Colon (tissue), 2 donors: ENCODE data around the gene BAIAP3.

Experiments
- FAIRE-seq: peaks from 2 replicates; lab custom pipeline; 2012; peaks lifted over from hg19 to GRCh38; lab: Jason Lieb, UNC
- donor health status: control.
- donor health status: control.

BAIAP3 gene

GRCh38 chr16:1348441-1348840 lies 15.0 kb downstream of the BAIAP3 start:
- FAIRE-seq: no peak

- no peak for FAIRE-seq
Observed at GRCh38 chr16:1348926-1349325, 15.5 kb downstream of the BAIAP3 start.

GRCh38 chr16:1349351-1349750 lies 15.9 kb downstream of the BAIAP3 start:
- no peak for FAIRE-seq

- no peak for FAIRE-seq
Observed at GRCh38 chr16:1349951-1350350, 16.5 kb downstream of the BAIAP3 start.

- no peak for FAIRE-seq
Observed at GRCh38 chr16:1350691-1351090, 17.2 kb downstream of the BAIAP3 start.

- no peak for FAIRE-seq
Observed at GRCh38 chr16:1351215-1351581, 17.8 kb downstream of the BAIAP3 start.

- no peak for FAIRE-seq
Observed at GRCh38 chr16:1351582-1352362, 18.3 kb downstream of the BAIAP3 start, which contains the start of the genes GNPTG and TSR3. GNPTG (plus strand) TSS chr16:1351931; CDS start chr16:1351966, 35 bp downstream. TSR3 (minus strand) TSS chr16:1351878; CDS start chr16:1351804, 74 bp downstream.

- no peak for FAIRE-seq
Observed at GRCh38 chr16:1354815-1355540, 21.5 kb downstream of the BAIAP3 start.

GRCh38 chr16:1355591-1355990 lies 22.1 kb downstream of the BAIAP3 start:
- FAIRE-seq: no peak

- FAIRE-seq: no peak
Observed at GRCh38 chr16:1356061-1356900, 22.8 kb downstream of the BAIAP3 start.

GRCh38 chr16:1357906-1358566 lies 24.6 kb downstream of the BAIAP3 start:
- FAIRE-seq: no peak

GRCh38 chr16:1361685-1362360 lies 28.4 kb downstream of the BAIAP3 start:
- FAIRE-seq: no peak

GRCh38 chr16:1362807-1363206 lies 29.4 kb downstream of the BAIAP3 start:
- FAIRE-seq: no peak

GRCh38 chr16:1363501-1364041 lies 30.1 kb downstream of the BAIAP3 start:
- FAIRE-seq: no peak

GRCh38 chr16:1364510-1364909 lies 31.1 kb downstream of the BAIAP3 start:
- FAIRE-seq: no peak

- no peak for FAIRE-seq
Observed at GRCh38 chr16:1366060-1366711, 32.7 kb downstream of the BAIAP3 start.

- no peak for FAIRE-seq
Observed at GRCh38 chr16:1366712-1367299, 33.4 kb downstream of the BAIAP3 start.

GRCh38 chr16:1367486-1368174 lies 34.2 kb downstream of the BAIAP3 start:
- no peak for FAIRE-seq
